Measurements from ENCODE around the gene MORN1. TPM values are rescaled to one million over a fixed set of nuclear protein-coding genes. Genes with fewer than 3 reads are reported as not detected.

The MORN1 gene
- total and polyA plus RNA-seq, 4 donors, result 5.2 to 23.9 (median 13.9) TPM

DNA sequence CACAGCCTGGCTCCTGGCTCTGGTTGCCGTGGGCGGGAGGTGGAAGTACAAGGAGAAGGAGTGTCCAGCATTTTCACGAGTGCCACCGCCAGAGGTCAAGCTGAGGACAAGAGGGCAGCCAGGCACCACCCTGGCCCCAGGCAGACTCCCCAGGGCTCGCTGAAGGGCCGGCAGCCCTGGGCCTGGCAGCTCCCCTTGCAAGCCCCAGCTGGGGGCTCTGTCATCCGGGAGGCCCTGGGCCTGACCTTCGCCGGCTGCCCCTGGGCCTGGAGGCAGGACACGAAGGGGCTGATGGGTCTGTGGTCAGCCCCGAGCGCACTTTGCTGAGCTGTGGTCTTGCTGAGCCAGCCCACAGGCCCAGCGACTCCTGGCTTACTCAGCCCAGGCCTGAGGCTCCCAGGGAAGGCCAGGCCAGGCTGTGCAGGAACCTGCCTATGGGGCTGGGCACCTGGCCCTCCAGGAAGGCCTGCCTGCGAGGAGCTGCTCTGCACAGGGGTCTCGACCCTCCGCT lies 74.8 kb downstream of the MORN1 start:
- no peak for DNase-seq
- ATAC-seq (ENCODE audit: insufficient read depth, low FRiP score), result no peak
- H3K4me1 ChIP-seq (ENCODE audit: control insufficient read depth in 5 of 5, insufficient read depth in 5 of 5, low read length in 5 of 5), result peaks cover 5 to 81% (median 18%) of the 10 kb centered on the region in 5 donors
- no peak overlapping the region for H3K9ac ChIP-seq (ENCODE audit: insufficient read depth in 1 of 2, low read length in 2 of 2)
- no peaks in the 10 kb centered on the region for H3K27me3 ChIP-seq (ENCODE audit: control insufficient read depth in 3 of 3, insufficient read depth in 3 of 3, low read length in 2 of 3)
- no peaks in the 10 kb centered on the region for H3K36me3 ChIP-seq (ENCODE audit: control insufficient read depth in 4 of 4, insufficient read depth in 4 of 4, low read length in 4 of 4)
- no peak overlapping the region for H3K4me3 ChIP-seq
- peak overlapping the region in 1 of 2 donors; percentile 46 for H3K27ac ChIP-seq (ENCODE audit: low read depth in 1 of 2, low read length in 1 of 2)
- 73 to 84% methylated on average over 16 of the region's 16 CpGs for WGBS, 2 donors
- TF ChIP-seq, protein P1, sequence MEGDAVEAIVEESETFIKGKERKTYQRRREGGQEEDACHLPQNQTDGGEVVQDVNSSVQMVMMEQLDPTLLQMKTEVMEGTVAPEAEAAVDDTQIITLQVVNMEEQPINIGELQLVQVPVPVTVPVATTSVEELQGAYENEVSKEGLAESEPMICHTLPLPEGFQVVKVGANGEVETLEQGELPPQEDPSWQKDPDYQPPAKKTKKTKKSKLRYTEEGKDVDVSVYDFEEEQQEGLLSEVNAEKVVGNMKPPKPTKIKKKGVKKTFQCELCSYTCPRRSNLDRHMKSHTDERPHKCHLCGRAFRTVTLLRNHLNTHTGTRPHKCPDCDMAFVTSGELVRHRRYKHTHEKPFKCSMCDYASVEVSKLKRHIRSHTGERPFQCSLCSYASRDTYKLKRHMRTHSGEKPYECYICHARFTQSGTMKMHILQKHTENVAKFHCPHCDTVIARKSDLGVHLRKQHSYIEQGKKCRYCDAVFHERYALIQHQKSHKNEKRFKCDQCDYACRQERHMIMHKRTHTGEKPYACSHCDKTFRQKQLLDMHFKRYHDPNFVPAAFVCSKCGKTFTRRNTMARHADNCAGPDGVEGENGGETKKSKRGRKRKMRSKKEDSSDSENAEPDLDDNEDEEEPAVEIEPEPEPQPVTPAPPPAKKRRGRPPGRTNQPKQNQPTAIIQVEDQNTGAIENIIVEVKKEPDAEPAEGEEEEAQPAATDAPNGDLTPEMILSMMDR (IDR thresholded peaks at IDR 0.05; ENCODE audit: control extremely low read depth, extremely low read depth), result no peak
- H3K9me3 ChIP-seq (ENCODE audit: control insufficient read depth in 4 of 4, insufficient read depth in 3 of 4, low read length in 3 of 4), result no peaks in the 10 kb centered on the region

DNA sequence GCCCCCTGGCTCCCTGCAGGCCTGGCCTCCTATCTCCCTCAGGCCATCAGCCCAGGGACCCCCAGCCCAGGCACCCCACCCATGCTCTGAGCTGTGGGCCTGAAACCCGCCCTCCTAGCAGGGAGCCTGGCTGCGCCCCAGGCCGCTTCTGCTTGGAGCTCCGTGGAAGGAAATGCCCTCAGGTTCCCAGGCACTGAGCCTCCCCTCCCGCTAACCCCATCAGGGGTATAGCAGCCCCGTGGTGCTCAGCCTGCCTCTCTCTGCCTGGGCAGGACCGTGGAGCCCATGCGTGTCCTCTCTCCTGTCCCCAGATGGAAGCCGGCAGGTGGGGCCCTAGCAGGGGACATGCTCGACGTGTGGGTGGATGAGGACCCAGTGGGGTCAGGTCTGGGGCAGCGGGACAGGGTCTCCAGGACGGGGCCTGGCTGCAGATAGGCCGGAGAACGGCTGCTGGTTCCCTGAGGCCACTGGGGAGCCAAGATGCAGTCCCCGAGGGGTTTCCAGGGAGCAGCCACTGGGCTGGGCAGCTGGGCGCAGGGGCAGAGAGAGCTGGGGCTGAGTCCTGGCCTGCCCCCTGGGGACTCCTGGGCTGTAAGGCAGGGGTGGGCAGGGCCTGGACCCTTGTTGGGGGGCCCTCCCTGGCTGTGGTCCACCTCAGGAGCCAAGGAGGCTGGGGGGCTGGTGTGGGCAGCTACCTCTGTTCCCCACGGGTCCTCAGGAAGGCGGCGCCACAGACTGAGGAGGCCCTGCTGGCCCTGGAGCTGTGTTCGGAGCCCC lies 75.5 kb downstream of the MORN1 start:
- no peak for ATAC-seq (ENCODE audit: insufficient read depth, low FRiP score)
- Histone ChIP-seq H3K36me3 (ENCODE audit: control insufficient read depth in 4 of 4, insufficient read depth in 4 of 4, low read length in 4 of 4) (no peaks in the 10 kb centered on the region), H3K4me1 (ENCODE audit: control insufficient read depth in 5 of 5, insufficient read depth in 5 of 5, low read length in 5 of 5) (peaks cover 5 to 81% (median 14%) of the 10 kb centered on the region in 5 donors), H3K27me3 (ENCODE audit: control insufficient read depth in 3 of 3, insufficient read depth in 3 of 3, low read length in 2 of 3) (no peaks in the 10 kb centered on the region), H3K27ac (ENCODE audit: low read depth in 1 of 2, low read length in 1 of 2) (peak overlapping the region in 1 of 2 donors; percentile 66), H3K4me3 (no peak overlapping the region), H3K9ac (ENCODE audit: insufficient read depth in 1 of 2, low read length in 2 of 2) (peak overlapping the region; percentile 11 to 37), H3K9me3 (ENCODE audit: control insufficient read depth in 4 of 4, insufficient read depth in 3 of 4, low read length in 3 of 4) (no peaks in the 10 kb centered on the region)
- DNase-seq, result peak in 1 of 3 donors; percentile 63
- TF ChIP-seq, protein P1 (IDR thresholded peaks at IDR 0.05; ENCODE audit: control extremely low read depth, extremely low read depth), result no peak
- WGBS, 2 donors, result 67 to 68% methylated on average over 17 to 21 of the region's 21 CpGs

DNA sequence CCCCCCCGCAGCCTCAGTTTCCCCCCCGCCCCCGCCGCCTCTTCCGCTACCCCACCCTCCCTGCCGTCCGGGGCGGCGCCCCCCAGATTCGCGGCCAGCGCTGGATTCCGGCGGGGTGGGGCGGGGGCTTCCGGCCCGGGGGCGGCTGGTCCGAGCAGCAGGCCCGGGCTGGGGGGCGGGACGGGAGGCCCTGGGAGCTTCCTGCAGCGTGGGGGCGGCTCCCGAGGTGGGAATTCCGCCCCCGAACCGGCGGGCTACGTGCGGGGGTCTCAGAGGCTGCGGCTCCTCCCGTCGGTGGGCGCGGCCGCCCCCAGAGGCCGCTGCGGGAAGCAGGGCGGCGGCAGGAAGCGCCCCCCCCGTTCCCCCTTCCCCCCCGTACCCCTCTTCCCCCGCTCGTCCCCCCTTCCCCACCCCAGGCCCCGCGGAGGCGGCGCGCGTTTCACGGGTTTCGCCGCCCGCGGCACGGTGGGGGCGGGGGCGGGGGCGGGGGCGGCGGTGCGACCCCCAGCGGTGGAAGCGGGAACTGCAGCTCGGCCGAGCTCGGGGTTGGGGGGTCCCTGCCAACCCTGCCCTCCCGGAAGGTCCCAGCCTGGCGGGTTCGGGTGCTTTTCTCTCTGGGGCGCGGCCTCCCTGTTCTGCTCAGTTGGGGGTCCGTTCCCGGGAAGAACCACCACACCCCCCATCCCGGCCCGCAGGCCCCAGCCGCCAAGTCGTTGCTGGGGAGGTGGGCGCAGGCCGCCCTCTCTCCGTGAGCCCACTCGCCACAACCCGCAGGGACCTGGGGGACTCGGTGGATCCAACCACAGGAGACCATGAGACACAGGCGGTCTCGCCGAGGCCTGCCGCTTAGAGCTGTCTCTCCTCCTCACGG lies 76.3 kb downstream of the MORN1 start:
- Histone ChIP-seq H3K27me3 (ENCODE audit: control insufficient read depth in 3 of 3, insufficient read depth in 3 of 3, low read length in 2 of 3) (no peaks in the 10 kb centered on the region), H3K4me1 (ENCODE audit: control insufficient read depth in 5 of 5, insufficient read depth in 5 of 5, low read length in 5 of 5) (peaks cover 2 to 84% (median 13%) of the 10 kb centered on the region in 5 donors), H3K9ac (ENCODE audit: insufficient read depth in 1 of 2, low read length in 2 of 2) (peak overlapping the region; percentile 11 to 37), H3K9me3 (ENCODE audit: control insufficient read depth in 4 of 4, insufficient read depth in 3 of 4, low read length in 3 of 4) (no peaks in the 10 kb centered on the region), H3K27ac (ENCODE audit: low read depth in 1 of 2, low read length in 1 of 2) (peak overlapping the region; percentile 67 to 70), H3K4me3 (no peak overlapping the region), H3K36me3 (ENCODE audit: control insufficient read depth in 4 of 4, insufficient read depth in 4 of 4, low read length in 4 of 4) (peaks cover 0 to 3% (median 0%) of the 10 kb centered on the region in 4 donors)
- TF ChIP-seq, protein P1 (IDR thresholded peaks at IDR 0.05; ENCODE audit: control extremely low read depth, extremely low read depth), result peak; percentile 37
- ATAC-seq (ENCODE audit: insufficient read depth, low FRiP score) (peak; percentile 29), DNase-seq (peak; percentile 83 to 92 (median 91))
- WGBS, 2 donors, result 10 to 13% methylated on average over 41 to 87 of the region's 91 CpGs
